Karpas-422 (cell line): ENCODE measurements around the gene ZC3H14. TPM values are rescaled to one million over a fixed set of nuclear protein-coding genes. Genes with fewer than 3 reads are reported as not detected.

Source experiments
- DNase-seq: peaks from one replicate; pipeline ENCODE4 v3.0.0-alpha.2; 2015
- H2AFZ ChIP-seq: fragments of 200-600 bp; sonication (generic); 2 replicates; pipeline ENCODE4 v1.6.1; 2014; ENCODE audit warnings: antibody characterized with exemption, low read length, mixed read lengths
- H3K27ac ChIP-seq: fragments of 200-600 bp; sonication (generic); 2 replicates; pipeline ENCODE4 v1.5.1; 2014; ENCODE audit warnings: mild to moderate bottlenecking, low read length, moderate library complexity
- H3K27me3 ChIP-seq: fragments of 200-600 bp; sonication (generic); 2 replicates; pipeline ENCODE4 v1.6.1; 2014; ENCODE audit warnings: low read length, mixed read lengths
- H3K36me3 ChIP-seq: fragments of 200-600 bp; sonication (generic); 2 replicates; pipeline ENCODE4 v1.6.1; 2014; ENCODE audit warnings: low read length, mixed read lengths; ENCODE audit not compliant: insufficient read depth
- H3K4me1 ChIP-seq: fragments of 200-600 bp; sonication (generic); 2 replicates; pipeline ENCODE4 v1.6.1; 2014; ENCODE audit warnings: mild to moderate bottlenecking, low read length, mixed read lengths
- H3K4me2 ChIP-seq: fragments of 200-600 bp; sonication (generic); 2 replicates; pipeline ENCODE4 v1.6.1; 2014; ENCODE audit warnings: low read length, low read depth, mild to moderate bottlenecking; ENCODE audit not compliant: poor library complexity, severe bottlenecking
- H3K4me3 ChIP-seq: fragments of 200-600 bp; sonication (generic); 2 replicates; pipeline ENCODE4 v1.5.1; 2014; ENCODE audit warnings: mild to moderate bottlenecking, antibody characterized with exemption, low read length, mixed read lengths
- H3K79me2 ChIP-seq: fragments of 200-600 bp; sonication (generic); 2 replicates; pipeline ENCODE4 v1.6.1; 2014; ENCODE audit warnings: mild to moderate bottlenecking, low read length, mixed read lengths
- H3K9ac ChIP-seq: fragments of 200-600 bp; sonication (generic); 2 replicates; pipeline ENCODE4 v1.6.0; 2014; ENCODE audit warnings: low read length
- H3K9me2 ChIP-seq: fragments of 200-600 bp; sonication (generic), shearing (Covaris generic); replicated peaks from 2 replicates; pipeline ENCODE4 v1.6.0; 2014; ENCODE audit warnings: mild to moderate bottlenecking, low read length, moderate library complexity; ENCODE audit not compliant: insufficient read depth
- H3K9me3 ChIP-seq: fragments of 300-700, 200-600 bp; sonication (generic); 2 replicates; pipeline ENCODE4 v1.6.1; 2014; ENCODE audit warnings: low read length, mixed read lengths
- H4K20me1 ChIP-seq: fragments of 200-600 bp; sonication (generic); 2 replicates; pipeline ENCODE4 v1.6.1; 2014; ENCODE audit warnings: mild to moderate bottlenecking, antibody characterized with exemption, low read length, low read depth; ENCODE audit not compliant: insufficient read depth
- total RNA-seq: library from RNA; depleted of rRNA; stranded (reverse); fragments of >200 nt; shearing (Covaris generic); gene quantifications from 2 replicates; pipeline ENCODE4 v1.2.3, GENCODE V29; 2014; ENCODE audit warnings: low replicate concordance; rRNA removed

The ZC3H14 gene
- total RNA-seq, result 69.8 and 91.1 TPM in 2 replicates

GRCh38 chr14:88562831-88563686 is at the start of gene ZC3H14:
ZC3H14 (plus strand) TSS chr14:88563037; CDS start chr14:88563134, 97 bp downstream.
- H2AFZ ChIP-seq, result peak within 1 kb of the TSS; percentile 80
- H3K4me3 ChIP-seq, result peak within 1 kb of the TSS; percentile 90

GRCh38 chr14:88515499-88516221 is 47.2 kb upstream of the ZC3H14 start:
- H3K9me3 ChIP-seq, result no peaks in the 10 kb centered on the region
- DNase-seq, result no peak
- no peaks in the 10 kb centered on the region for H3K27me3 ChIP-seq
- H3K36me3 ChIP-seq, result no peaks in the 10 kb centered on the region
- no peaks in the 10 kb centered on the region for H3K4me1 ChIP-seq
- no peaks in the 10 kb centered on the region for H4K20me1 ChIP-seq
- H3K9me2 ChIP-seq, result no peaks in the 10 kb centered on the region
- no peak overlapping the region for H2AFZ ChIP-seq
- H3K4me2 ChIP-seq, result no peak overlapping the region
- H3K27ac ChIP-seq, result no peak overlapping the region
- H3K79me2 ChIP-seq, result no peaks in the 10 kb centered on the region
- no peak overlapping the region for H3K9ac ChIP-seq
- no peak overlapping the region for H3K4me3 ChIP-seq

More at GRCh38 chr14:88562831-88563686, at the start of gene ZC3H14:
- H3K27ac ChIP-seq, result peak within 1 kb of the TSS; percentile 35; the same call in 1 of the 2 replicates
- peak within 1 kb of the TSS; percentile 92 for H3K4me2 ChIP-seq
- H3K79me2 ChIP-seq, result peaks cover 42% of the 10 kb centered on the region
- H3K9me3 ChIP-seq, result 0 out of 2 replicates have a peak, but pooled peaks cover 5% of the 10 kb centered on the region
- peaks cover 7% of the 10 kb centered on the region; the same call in 1 of the 2 replicates for H4K20me1 ChIP-seq
- H3K36me3 ChIP-seq, result peaks cover 22% of the 10 kb centered on the region
- H3K9me2 ChIP-seq, result no peaks in the 10 kb centered on the region
- peak; percentile 98 for DNase-seq
- H3K27me3 ChIP-seq, result no peaks in the 10 kb centered on the region
- peaks cover 18% of the 10 kb centered on the region for H3K4me1 ChIP-seq
- peak within 1 kb of the TSS; percentile 93 for H3K9ac ChIP-seq

GRCh38 chr14:88516861-88517357 is 45.9 kb upstream of the ZC3H14 start:
- no peak overlapping the region for H3K27ac ChIP-seq
- H3K4me2 ChIP-seq, result no peak overlapping the region
- H3K4me3 ChIP-seq, result no peak overlapping the region
- no peaks in the 10 kb centered on the region for H3K27me3 ChIP-seq
- no peaks in the 10 kb centered on the region for H3K79me2 ChIP-seq
- no peak overlapping the region for H2AFZ ChIP-seq
- H3K9me2 ChIP-seq, result no peaks in the 10 kb centered on the region
- no peak for DNase-seq
- H3K9ac ChIP-seq, result no peak overlapping the region
- H3K4me1 ChIP-seq, result no peaks in the 10 kb centered on the region
- H4K20me1 ChIP-seq, result no peaks in the 10 kb centered on the region
- no peaks in the 10 kb centered on the region for H3K9me3 ChIP-seq
- no peaks in the 10 kb centered on the region for H3K36me3 ChIP-seq

- H3K4me2 ChIP-seq, result no peak overlapping the region
- H3K9ac ChIP-seq, result no peak overlapping the region
- H3K4me3 ChIP-seq, result no peak overlapping the region
- DNase-seq, result no peak
- H3K9me3 ChIP-seq, result no peaks in the 10 kb centered on the region
- H4K20me1 ChIP-seq, result no peaks in the 10 kb centered on the region
- H3K79me2 ChIP-seq, result no peaks in the 10 kb centered on the region
- H3K4me1 ChIP-seq, result no peaks in the 10 kb centered on the region
- H3K36me3 ChIP-seq, result no peaks in the 10 kb centered on the region
- H3K9me2 ChIP-seq, result no peaks in the 10 kb centered on the region
- no peak overlapping the region for H2AFZ ChIP-seq
- H3K27me3 ChIP-seq, result no peaks in the 10 kb centered on the region
- no peak overlapping the region for H3K27ac ChIP-seq
These were observed 44.0 kb upstream of the ZC3H14 start for GRCh38 chr14:88518592-88519512.

- H3K9me2 ChIP-seq, result no peaks in the 10 kb centered on the region
- no peaks in the 10 kb centered on the region for H3K27me3 ChIP-seq
- H3K4me3 ChIP-seq, result no peak overlapping the region
- no peak overlapping the region for H3K4me2 ChIP-seq
- H4K20me1 ChIP-seq, result no peaks in the 10 kb centered on the region
- H3K9me3 ChIP-seq, result no peaks in the 10 kb centered on the region
- H3K4me1 ChIP-seq, result no peaks in the 10 kb centered on the region
- no peak overlapping the region for H3K27ac ChIP-seq
- H3K9ac ChIP-seq, result no peak overlapping the region
- no peak overlapping the region for H2AFZ ChIP-seq
- DNase-seq, result no peak
- H3K79me2 ChIP-seq, result no peaks in the 10 kb centered on the region
- H3K36me3 ChIP-seq, result no peaks in the 10 kb centered on the region
These were observed 42.9 kb upstream of the ZC3H14 start for GRCh38 chr14:88519907-88520306.

- no peak overlapping the region for H2AFZ ChIP-seq
- H4K20me1 ChIP-seq, result no peaks in the 10 kb centered on the region
- H3K27ac ChIP-seq, result no peak overlapping the region
- no peaks in the 10 kb centered on the region for H3K4me1 ChIP-seq
- no peaks in the 10 kb centered on the region for H3K9me2 ChIP-seq
- H3K79me2 ChIP-seq, result no peaks in the 10 kb centered on the region
- H3K36me3 ChIP-seq, result no peaks in the 10 kb centered on the region
- H3K4me2 ChIP-seq, result no peak overlapping the region
- no peak overlapping the region for H3K9ac ChIP-seq
- DNase-seq, result no peak
- H3K4me3 ChIP-seq, result no peak overlapping the region
- H3K9me3 ChIP-seq, result no peaks in the 10 kb centered on the region
- H3K27me3 ChIP-seq, result no peaks in the 10 kb centered on the region
These were observed 41.0 kb upstream of the ZC3H14 start for GRCh38 chr14:88521818-88522217.

- Histone ChIP-seq H3K9me3 (no peaks in the 10 kb centered on the region), H3K4me1 (no peaks in the 10 kb centered on the region), H3K4me3 (no peak overlapping the region), H3K27me3 (no peaks in the 10 kb centered on the region), H3K9ac (no peak overlapping the region), H3K4me2 (no peak overlapping the region), H3K79me2 (no peaks in the 10 kb centered on the region), H4K20me1 (no peaks in the 10 kb centered on the region), H2AFZ (no peak overlapping the region), H3K36me3 (no peaks in the 10 kb centered on the region), H3K9me2 (no peaks in the 10 kb centered on the region), H3K27ac (no peak overlapping the region)
- DNase-seq, result no peak
These were observed 40.4 kb upstream of the ZC3H14 start for GRCh38 chr14:88522393-88522792.
